Measurements from ENCODE around the gene KANSL1L. TPM values are rescaled to one million over a fixed set of nuclear protein-coding genes. Genes with fewer than 3 reads are reported as not detected.

KANSL1L gene
- total RNA-seq, 4 donors from 2014 or later, result 50.3 to 81.8 (median 55.2) TPM

Other genes starting within 250 kb of the KANSL1L start
- 100 to 1,000 TPM in 2 of 4 donors, 10 to 100 TPM in 2; 37.1 to 116 (median 82.0) TPM for gene RPE, start 168.8 kb downstream of the KANSL1L start, total RNA-seq
- gene ACADL, start 54.0 kb upstream of the KANSL1L start, total RNA-seq, result 10 to 100 TPM in 2 of 4 donors, 1 to 10 TPM in 1, under 1 TPM in 1; 0.26 to 12.6 (median 8.1) TPM
- under 1 TPM in 2 of 4 donors, not detected in 2; 0.48 to 0.88 TPM for gene MYL1, start 143.8 kb upstream of the KANSL1L start, total RNA-seq

Data from uterus (tissue), 4 donors.